NB4 (cell line): ENCODE data around the gene ABCD1.
"Not testable (repeated sequence)": the region's sequence is repeated elsewhere in the genome, so short reads cannot be mapped to it uniquely, and the experiment has no call there.

Source experiments
- TF ChIP-seq, protein P1 (sequence below): IDR thresholded peaks from one replicate; pipeline ENCODE4 v1.5.1; 2012; ENCODE audit warnings: low read depth, low read length
- TF ChIP-seq, protein P2 (sequence below): IDR thresholded peaks from 2 replicates; pipeline ENCODE4 v1.6.1; 2011; ENCODE audit warnings: low read depth, low read length

DNA sequence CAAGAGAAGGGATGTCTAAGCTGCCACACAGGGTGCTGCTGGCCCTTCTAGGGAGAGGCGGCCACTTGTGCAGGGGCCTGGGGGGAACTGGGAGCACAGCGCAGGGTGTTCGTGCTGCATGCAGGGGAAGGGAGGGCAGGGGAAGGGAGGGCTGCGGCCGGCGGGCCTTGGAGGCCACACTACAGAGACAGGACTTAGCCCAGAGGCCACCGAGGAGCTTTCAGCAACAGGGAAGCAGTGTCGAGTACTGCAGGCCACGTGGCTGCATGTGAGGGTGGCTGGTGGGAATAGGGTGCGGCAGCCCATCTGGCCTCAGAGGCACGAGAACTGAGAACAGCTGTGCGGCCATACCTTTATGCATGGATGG lies 20.4 kb downstream of the ABCD1 start:
- TF ChIP-seq, protein P1, sequence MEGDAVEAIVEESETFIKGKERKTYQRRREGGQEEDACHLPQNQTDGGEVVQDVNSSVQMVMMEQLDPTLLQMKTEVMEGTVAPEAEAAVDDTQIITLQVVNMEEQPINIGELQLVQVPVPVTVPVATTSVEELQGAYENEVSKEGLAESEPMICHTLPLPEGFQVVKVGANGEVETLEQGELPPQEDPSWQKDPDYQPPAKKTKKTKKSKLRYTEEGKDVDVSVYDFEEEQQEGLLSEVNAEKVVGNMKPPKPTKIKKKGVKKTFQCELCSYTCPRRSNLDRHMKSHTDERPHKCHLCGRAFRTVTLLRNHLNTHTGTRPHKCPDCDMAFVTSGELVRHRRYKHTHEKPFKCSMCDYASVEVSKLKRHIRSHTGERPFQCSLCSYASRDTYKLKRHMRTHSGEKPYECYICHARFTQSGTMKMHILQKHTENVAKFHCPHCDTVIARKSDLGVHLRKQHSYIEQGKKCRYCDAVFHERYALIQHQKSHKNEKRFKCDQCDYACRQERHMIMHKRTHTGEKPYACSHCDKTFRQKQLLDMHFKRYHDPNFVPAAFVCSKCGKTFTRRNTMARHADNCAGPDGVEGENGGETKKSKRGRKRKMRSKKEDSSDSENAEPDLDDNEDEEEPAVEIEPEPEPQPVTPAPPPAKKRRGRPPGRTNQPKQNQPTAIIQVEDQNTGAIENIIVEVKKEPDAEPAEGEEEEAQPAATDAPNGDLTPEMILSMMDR: not testable (repeated sequence)
- TF ChIP-seq, protein P2, sequence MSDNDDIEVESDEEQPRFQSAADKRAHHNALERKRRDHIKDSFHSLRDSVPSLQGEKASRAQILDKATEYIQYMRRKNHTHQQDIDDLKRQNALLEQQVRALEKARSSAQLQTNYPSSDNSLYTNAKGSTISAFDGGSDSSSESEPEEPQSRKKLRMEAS: not testable (repeated sequence)
